Suprapubic skin (tissue), 3 donors: ENCODE data around the gene PUM1.

Source experiments
- EP300 ChIP-seq: sonication (generic); formaldehyde crosslinking; IDR thresholded peaks from one replicate; pipeline ENCODE4 v1.6.1; 2017; ENCODE audit warnings: antibody characterized with exemption
- TF ChIP-seq, protein P1 (sequence below), 2 donors: fragments of 200-600 bp in 1 of 2; fragments of 450-650 bp in 1 of 2; sonication (generic) in 1 of 2; IDR thresholded peaks; one replicate each; pipeline ENCODE4 v1.5.1; 2016 to 2019; ENCODE audit warnings: antibody characterized with exemption in 2 of 2, mild to moderate bottlenecking in 1 of 2, moderate library complexity in 1 of 2

DNA sequence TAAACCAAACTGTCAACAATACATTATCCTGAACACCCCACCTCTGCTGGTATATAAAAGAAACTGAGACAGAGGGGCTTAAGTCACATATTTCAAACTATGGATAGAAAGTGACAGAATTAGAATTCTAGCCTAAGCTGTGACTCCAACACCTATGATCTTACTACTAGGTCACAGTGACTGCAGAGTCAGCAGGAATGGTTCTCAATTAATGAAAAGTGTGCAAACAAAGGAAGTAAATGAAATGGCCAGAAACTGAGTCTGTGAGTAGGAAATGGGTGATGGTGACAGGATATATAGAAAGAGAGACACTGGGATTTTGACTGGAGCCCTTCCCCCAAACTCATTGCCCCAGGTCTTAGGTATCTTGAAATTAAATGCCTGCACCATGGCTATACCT lies 118.3 kb downstream of the PUM1 start:
- no peak for TF ChIP-seq EP300
- TF ChIP-seq, protein P1, sequence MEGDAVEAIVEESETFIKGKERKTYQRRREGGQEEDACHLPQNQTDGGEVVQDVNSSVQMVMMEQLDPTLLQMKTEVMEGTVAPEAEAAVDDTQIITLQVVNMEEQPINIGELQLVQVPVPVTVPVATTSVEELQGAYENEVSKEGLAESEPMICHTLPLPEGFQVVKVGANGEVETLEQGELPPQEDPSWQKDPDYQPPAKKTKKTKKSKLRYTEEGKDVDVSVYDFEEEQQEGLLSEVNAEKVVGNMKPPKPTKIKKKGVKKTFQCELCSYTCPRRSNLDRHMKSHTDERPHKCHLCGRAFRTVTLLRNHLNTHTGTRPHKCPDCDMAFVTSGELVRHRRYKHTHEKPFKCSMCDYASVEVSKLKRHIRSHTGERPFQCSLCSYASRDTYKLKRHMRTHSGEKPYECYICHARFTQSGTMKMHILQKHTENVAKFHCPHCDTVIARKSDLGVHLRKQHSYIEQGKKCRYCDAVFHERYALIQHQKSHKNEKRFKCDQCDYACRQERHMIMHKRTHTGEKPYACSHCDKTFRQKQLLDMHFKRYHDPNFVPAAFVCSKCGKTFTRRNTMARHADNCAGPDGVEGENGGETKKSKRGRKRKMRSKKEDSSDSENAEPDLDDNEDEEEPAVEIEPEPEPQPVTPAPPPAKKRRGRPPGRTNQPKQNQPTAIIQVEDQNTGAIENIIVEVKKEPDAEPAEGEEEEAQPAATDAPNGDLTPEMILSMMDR (IDR thresholded peaks at IDR 0.05) = no peak
